Kidney glomerular epithelial cell (primary cell): Measurements from ENCODE around the gene TNFSF15.
"Not testable (repeated sequence)": the region's sequence is repeated elsewhere in the genome, so short reads cannot be mapped to it uniquely, and the experiment has no call there.

ENCODE experiments used
- DNase-seq: peaks from one replicate; lab custom pipeline; 2025; lab: John Stamatoyannopoulos, UW

Gene TNFSF15

GRCh38 chr9:114746591-114747346 is 59.1 kb downstream of the TNFSF15 start:
- no peak for DNase-seq

DNA sequence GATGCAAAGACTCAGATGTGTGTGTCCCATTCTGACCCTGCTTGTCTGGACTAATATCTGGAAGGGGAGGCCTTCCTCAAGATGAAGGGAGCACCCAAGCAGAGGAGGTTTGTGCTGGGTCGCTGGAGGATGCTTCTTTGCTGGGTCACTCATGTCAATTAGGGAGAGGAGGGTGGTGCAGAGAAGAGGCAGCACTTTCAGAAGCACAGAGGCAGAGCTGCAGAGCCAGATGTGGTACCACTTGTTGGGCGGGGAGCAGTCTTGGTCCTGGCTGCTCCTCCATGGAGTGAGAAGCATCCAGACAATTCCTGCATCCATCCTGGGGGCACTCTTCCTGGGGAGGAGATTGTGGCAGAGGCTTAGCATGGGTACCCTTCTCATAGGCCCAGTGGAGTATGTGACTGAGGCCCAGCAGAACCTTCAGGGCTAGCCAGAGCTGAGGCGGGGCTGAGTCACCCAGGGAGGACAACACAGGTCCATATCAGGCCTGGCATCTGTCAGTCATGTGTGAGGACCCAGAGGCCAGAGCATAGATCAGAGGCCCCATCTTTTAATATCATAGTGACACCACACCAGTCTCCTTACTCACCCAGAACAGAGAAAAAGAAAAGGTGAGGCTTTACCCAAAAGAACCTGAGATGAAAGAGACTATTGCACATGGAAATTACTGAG is 59.8 kb downstream of the TNFSF15 start:
- DNase-seq: no peak

DNA sequence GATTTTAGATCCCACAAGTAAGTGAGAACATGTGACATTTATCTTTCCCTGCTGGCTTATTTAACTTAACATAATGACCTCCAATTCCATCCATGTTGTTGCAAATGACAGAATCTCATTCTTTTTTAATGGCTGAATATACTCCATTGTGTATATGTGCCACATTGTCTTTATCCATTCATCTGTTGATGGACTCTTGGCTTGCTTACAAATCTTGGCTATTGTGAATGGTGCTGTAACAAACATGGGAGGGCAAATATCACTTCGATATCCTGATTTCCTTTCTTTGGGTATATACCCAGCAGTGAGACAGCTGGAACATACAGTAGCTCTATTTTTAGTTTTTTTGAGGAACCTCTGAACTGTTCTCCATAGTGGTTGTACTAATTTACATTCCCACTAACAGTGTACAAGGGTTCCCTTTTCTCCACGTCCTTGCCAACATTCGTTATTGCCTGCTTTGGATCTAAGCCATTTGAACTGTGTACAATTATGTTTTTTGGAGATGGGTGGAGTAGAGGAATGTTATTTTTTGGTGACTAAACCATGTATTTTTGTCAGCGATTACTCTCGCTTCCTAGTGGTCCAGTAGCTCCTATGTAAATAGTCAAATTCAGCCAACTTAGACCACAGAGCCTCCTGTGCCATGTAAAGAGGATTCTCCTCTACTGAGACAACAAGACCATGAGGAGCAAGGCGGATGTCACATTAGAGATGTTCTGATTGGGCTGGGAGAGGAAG is 60.6 kb downstream of the TNFSF15 start:
- no peak for DNase-seq

- DNase-seq: no peak
These were observed 62.4 kb downstream of the TNFSF15 start for GRCh38 chr9:114743446-114743845.

- DNase-seq: no peak
These were observed 62.9 kb downstream of the TNFSF15 start for GRCh38 chr9:114742947-114743346.

DNA sequence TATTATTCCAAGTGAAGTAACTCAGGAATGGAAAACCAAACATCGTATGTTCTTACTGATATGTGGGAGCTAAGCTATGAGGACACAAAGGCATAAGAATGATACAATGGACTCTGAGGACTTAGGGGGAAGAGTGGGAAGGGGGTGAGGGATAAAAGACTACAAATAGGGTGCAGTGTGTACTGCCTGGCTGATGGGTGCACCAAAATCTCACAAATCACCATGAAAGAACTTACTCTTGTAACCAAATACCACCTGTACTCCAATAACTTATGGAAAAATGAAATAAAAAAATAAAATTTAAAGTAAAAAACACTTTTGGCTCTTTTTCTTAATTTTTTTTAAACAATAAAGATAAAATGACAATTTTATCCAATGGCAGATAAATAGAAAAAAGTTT is 64.3 kb downstream of the TNFSF15 start:
- not testable (repeated sequence) for DNase-seq

GRCh38 chr9:114738581-114739316 is 67.1 kb downstream of the TNFSF15 start:
- DNase-seq: peak; percentile 60

DNA sequence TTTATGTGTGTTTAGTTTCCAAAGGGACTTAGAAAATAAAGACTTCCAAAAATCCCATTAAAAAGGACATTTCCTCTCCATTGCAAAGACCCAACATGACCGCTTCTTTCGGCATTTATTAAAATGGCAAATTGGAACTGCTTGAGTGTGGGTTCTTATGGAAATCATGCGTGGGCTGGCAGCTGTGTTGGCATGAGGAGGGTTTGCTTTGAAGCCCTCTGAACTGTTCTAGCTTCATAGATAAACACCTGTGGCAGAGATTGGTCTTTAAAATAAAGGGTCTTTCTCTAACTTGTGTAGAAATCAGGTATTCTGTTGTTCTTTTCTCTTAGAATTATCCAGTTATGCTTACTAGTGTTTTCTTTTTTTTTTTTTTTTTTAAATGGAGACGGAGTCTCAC is 68.0 kb downstream of the TNFSF15 start:
- no peak for DNase-seq

DNA sequence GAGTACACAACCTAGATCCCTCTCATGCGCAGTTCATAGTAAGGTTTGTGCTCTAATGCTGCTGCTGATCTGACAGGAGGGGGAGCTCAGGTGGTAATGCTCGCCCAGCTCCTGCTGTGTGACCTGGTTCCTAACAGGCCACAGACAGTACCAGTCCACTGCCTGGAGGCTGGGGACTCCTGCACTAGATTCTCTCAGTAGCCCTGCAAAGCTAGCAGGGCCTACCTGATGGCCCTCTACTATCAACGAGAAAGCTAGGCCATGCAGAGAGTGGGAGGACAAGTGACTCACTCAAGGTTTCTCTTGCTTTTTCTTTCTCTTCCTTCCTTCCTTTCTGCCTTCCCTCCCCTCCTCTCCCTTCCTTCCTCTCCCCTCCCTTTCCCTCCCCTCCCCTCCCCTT is 68.7 kb downstream of the TNFSF15 start:
- no peak for DNase-seq

- DNase-seq: no peak
These were observed 70.1 kb downstream of the TNFSF15 start for GRCh38 chr9:114735704-114736103.

- DNase-seq: not testable (repeated sequence)
These were observed 70.7 kb downstream of the TNFSF15 start for GRCh38 chr9:114735139-114735538.
